Thoracic aorta (tissue), 2 donors: ENCODE data around the gene PYGM. TPM values are rescaled to one million over a fixed set of nuclear protein-coding genes. Genes with fewer than 3 reads are reported as not detected.
A peak's percentile ranks its signal among the peaks of the same experiment; 100 is the strongest.

ENCODE experiments used
- ATAC-seq: fragments of 150-250 bp; one replicate; pipeline ENCODE4 v1.8.0; 2017; ENCODE audit warnings: low read depth; ENCODE audit not compliant: insufficient number of reproducible peaks, low FRiP score
- DNase-seq: peaks from one replicate; pipeline ENCODE4 v3.0.0-alpha.2; 2020; ENCODE audit warnings: low spot score
- H3K27ac ChIP-seq, 2 donors: fragments of 200-600 bp; sonication (generic); 1 replicate in 1 of 2; 2 replicates in 1 of 2; pipeline ENCODE4 v1.5.1; 2016; ENCODE audit warnings: mild to moderate bottlenecking in 2 of 2, moderate library complexity in 2 of 2
- H3K27me3 ChIP-seq: fragments of 200-600 bp; sonication (generic); replicated peaks from 2 replicates; pipeline ENCODE4 v1.6.0; 2016; ENCODE audit warnings: mild to moderate bottlenecking; ENCODE audit not compliant: insufficient read depth
- H3K36me3 ChIP-seq: fragments of 200-600 bp; sonication (generic); one replicate; pipeline ENCODE4 v1.5.1; 2016
- H3K4me1 ChIP-seq, 2 donors: fragments of 200-600 bp; sonication (generic); 1 replicate in 1 of 2; 2 replicates in 1 of 2; pipeline versions ENCODE4 v1.5.1 to v1.6.0; 2016; ENCODE audit warnings: low read depth in 2 of 2, mild to moderate bottlenecking in 1 of 2; ENCODE audit not compliant: control insufficient read depth in 1 of 2
- H3K4me3 ChIP-seq: fragments of 200-600 bp; sonication (generic); 2 replicates; pipeline ENCODE4 v1.5.1; 2016; ENCODE audit warnings: mild to moderate bottlenecking
- H3K9me3 ChIP-seq: fragments of 200-600 bp; sonication (generic); 2 replicates; pipeline ENCODE4 v1.5.1; 2016
- total RNA-seq, 2 donors: library from RNA; depleted of rRNA; stranded (reverse); fragments of >200 nt; gene quantifications; one replicate each; pipeline versions ENCODE4 v1.1.0 to v1.2.3, GENCODE V29; 2016
- TF ChIP-seq, protein P1 (sequence below): fragments of 200-600 bp; sonication (generic); IDR thresholded peaks from one replicate; pipeline ENCODE4 v1.5.1; 2019; ENCODE audit warnings: antibody characterized with exemption

Gene PYGM
- total RNA-seq, 2 donors from 2014 or later = 12.2 to 13.4 TPM

DNA sequence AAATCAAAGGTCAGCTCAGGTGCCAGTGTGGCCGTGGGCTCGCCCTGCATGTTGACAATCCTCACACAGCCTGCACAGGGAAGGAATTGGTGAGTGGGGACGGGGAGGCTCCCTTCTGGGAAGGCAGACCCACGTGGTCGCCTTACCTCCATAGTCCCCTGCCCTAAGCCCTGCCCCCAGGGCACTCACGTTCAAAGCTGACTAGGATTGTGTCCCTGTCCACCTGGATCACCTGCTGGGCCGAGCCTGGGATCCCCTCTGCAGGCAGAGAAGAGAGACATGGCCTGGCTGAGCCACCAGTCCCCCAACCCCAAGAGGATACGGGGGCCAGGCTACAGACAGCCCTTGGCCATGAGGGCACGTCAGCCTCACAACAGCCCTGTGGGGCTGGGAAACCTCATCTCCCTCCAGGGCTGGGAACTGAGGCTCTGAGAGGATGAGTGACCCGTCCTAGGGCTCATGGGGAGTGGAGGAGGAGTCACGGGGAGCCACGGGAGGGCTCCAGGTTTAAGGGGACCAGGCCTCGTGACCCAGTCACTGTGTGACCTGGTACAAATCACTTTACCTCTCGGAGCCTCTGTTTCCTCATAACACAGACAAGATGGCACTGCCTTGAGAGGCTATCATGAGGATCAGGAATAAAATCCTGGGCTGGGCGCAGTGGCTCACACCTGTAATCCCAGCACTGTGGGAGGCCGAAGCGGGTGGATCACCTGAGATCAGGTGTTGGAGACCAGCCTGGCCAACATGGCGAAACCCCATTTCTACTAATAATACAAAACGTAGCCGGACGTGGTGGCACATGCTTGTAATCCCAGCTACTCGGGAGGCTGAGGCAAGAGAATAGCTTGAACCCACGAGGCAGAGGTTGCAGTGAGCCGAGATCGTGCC is 30.7 kb upstream of the PYGM start:
- Histone ChIP-seq H3K27me3 (no peaks in the 10 kb centered on the region), H3K9me3 (no peaks in the 10 kb centered on the region), H3K4me3 (no peak overlapping the region), H3K36me3 (peaks cover 2% of the 10 kb centered on the region), H3K27ac (no peak overlapping the region), H3K4me1 (no peaks in the 10 kb centered on the region)
- ATAC-seq (no peak), DNase-seq (no peak)
- TF ChIP-seq, protein P1, sequence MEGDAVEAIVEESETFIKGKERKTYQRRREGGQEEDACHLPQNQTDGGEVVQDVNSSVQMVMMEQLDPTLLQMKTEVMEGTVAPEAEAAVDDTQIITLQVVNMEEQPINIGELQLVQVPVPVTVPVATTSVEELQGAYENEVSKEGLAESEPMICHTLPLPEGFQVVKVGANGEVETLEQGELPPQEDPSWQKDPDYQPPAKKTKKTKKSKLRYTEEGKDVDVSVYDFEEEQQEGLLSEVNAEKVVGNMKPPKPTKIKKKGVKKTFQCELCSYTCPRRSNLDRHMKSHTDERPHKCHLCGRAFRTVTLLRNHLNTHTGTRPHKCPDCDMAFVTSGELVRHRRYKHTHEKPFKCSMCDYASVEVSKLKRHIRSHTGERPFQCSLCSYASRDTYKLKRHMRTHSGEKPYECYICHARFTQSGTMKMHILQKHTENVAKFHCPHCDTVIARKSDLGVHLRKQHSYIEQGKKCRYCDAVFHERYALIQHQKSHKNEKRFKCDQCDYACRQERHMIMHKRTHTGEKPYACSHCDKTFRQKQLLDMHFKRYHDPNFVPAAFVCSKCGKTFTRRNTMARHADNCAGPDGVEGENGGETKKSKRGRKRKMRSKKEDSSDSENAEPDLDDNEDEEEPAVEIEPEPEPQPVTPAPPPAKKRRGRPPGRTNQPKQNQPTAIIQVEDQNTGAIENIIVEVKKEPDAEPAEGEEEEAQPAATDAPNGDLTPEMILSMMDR = no peak

DNA sequence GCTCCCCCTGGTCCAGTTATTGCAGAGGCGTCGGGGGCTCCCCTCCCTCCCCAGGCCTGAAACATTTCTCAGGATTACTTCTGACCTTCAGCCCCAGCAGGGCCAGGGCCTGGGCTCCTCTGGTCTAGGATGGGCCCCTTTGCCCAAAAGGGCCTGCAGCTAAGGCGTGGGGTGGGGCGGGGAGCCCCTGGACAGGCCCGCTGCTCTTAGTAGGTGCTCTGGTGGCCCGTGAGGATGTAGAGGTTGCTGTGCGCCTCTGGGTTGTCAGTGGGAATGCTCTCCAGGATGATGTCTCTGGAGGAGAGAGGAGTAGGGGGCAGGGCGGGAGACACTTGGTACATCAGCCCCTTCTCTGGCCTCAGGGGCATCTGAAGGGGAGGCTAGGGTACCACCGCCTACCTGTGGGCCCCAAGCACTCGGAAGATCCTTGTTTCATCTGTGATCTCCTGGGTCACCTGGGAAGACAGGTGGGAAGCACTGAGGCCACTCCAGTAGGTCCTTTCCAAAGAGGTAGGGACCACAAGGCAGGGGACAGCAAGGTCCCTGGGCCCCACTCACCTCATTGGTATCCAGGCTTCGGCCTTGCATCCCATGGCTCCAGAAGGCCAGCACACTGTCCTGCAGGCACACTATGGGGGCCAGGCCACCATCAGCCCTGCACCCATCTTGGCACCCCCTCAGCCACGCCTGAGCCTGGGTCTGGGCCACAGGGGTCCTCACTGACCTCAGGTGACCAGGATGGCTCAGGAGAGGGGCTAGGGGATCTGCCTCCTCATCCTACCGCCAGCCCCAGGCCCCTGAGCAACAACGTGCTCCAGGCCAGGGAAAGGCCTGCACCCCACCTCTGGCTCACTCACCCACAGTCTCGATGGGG is 29.8 kb upstream of the PYGM start:
- Histone ChIP-seq H3K36me3 (peaks cover 2% of the 10 kb centered on the region), H3K4me3 (no peak overlapping the region)
- no peak for DNase-seq

DNA sequence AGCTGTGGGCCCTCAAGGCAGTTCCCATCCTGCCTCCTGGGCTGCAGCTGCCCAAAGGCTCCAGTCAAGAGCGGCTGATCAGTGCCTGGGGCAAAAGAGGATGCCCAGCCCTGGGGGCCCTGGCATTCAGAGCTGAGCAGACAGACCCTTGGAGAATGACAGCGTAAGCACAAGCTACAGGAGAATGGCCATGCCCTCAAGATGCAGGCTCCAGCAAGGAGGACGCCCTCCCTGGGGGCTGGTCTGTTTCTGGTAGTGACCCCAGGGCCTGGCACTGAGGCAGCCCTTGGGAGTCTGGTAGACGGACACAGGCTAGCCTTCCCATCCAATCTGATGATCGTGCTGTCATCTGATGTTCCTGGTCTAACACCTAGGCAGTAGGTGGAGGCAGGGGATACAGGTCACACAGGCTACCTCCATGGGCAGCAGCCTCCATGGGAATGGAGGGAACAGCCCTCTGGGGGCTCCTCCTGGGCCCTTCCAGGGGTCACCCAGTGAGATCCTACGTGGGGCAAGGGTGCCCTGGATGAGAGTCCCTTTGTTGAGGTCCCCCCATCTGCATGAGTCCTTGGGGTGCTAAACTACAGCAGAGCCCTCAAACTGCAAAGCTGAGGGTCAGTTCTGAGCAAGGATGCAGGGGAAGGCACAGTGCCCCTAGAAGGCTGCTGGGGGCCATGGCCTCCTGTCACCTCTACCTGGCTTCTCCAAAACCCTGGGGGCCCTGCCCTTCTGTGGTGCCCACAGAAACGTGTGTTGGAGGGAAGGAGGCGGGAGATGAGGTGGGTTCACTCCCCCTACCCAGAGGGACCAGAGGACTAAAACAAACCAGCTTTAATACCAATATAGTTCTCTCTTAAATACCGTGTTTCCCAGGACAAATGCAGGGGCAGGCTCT is 28.8 kb upstream of the PYGM start:
- peaks cover 2% of the 10 kb centered on the region for H3K36me3 ChIP-seq
- DNase-seq (no peak), ATAC-seq (no peak)

More for the DNA sequence above, 29.8 kb upstream of the PYGM start:
- Histone ChIP-seq H3K27ac (no peak overlapping the region), H3K4me1 (no peaks in the 10 kb centered on the region), H3K9me3 (no peaks in the 10 kb centered on the region), H3K27me3 (no peaks in the 10 kb centered on the region)
- no peak for ATAC-seq
- TF ChIP-seq, protein P1 = no peak

DNA sequence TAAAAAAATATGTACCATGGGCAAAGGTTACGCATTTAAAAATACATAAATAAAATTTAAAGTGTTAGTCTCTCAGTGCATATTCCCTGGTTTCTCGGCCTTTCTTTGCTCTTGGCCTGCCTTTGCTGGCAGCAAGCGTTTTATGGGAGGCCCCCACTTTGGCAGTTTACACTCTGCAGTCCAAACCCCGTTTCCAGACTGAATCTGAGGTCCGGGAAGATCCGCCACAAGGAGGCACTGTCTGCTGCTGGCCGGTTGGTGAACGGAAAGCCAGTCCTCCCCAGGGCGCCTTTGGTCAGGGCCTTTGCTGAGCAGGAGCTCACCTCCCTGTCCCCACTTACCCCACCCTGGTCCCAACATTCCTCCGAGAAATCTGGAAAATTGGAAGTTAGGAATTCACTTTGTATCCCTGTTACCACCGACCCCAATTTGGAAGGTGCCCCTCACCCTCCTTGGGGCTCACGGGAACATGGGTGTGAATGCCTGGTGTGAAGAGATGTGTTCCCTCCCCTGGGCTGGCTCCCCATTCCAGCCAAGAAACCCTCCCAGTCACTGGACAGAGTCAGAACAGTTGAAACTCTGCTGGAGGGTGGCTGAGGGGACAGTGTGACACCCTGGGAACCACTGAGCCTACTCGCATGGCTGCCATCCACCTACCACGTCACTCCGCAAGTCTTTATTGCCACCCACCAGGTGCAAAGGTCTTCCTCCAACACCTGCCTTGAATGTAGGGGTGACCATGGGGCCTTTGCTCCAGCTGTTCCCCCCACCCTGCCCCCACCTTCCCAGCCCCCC is 27.9 kb upstream of the PYGM start:
- H3K4me1 ChIP-seq = no peaks in the 10 kb centered on the region
- peaks cover 2% of the 10 kb centered on the region for H3K36me3 ChIP-seq
- no peak for ATAC-seq
- TF ChIP-seq, protein P1 = peak; percentile 48
- H3K4me3 ChIP-seq = no peak overlapping the region
- H3K27me3 ChIP-seq = no peaks in the 10 kb centered on the region
- no peak overlapping the region for H3K27ac ChIP-seq
- no peaks in the 10 kb centered on the region for H3K9me3 ChIP-seq
- no peak for DNase-seq

More for the DNA sequence above, 28.8 kb upstream of the PYGM start:
- no peaks in the 10 kb centered on the region for H3K27me3 ChIP-seq
- no peak overlapping the region for H3K27ac ChIP-seq
- TF ChIP-seq, protein P1 = no peak
- H3K4me3 ChIP-seq = no peak overlapping the region
- H3K4me1 ChIP-seq = no peaks in the 10 kb centered on the region
- no peaks in the 10 kb centered on the region for H3K9me3 ChIP-seq
